GM13977 (cell line): ENCODE results near the gene BEST1.
"Not testable (repeated sequence)": the region's sequence is repeated elsewhere in the genome, so short reads cannot be mapped to it uniquely, and the experiment has no call there.

Experiments used
- DNase-seq: peaks from one replicate; pipeline ENCODE4 v3.0.0; 2012; ENCODE audit warnings: low spot score
- in situ Hi-C: fragments of 300-500 bp; cut with MboI; formaldehyde crosslinking; loops from one replicate; pipeline ENCODE4 v1.12.0; 2022; ENCODE audit warnings: low sequenced_read_pairs, low pct_unique_long_range_greater_than_20kb, mixed read lengths, inconsistent platforms; ENCODE audit not compliant: unreplicated experiment
- TF ChIP-seq, protein P1 (sequence below): IDR thresholded peaks from 2 replicates; pipeline ENCODE4 v1.5.1; 2012; ENCODE audit warnings: mild to moderate bottlenecking, control low read depth; ENCODE audit not compliant: insufficient read depth; ENCODE audit errors: extremely low read depth, missing control alignments

BEST1 gene

DNA sequence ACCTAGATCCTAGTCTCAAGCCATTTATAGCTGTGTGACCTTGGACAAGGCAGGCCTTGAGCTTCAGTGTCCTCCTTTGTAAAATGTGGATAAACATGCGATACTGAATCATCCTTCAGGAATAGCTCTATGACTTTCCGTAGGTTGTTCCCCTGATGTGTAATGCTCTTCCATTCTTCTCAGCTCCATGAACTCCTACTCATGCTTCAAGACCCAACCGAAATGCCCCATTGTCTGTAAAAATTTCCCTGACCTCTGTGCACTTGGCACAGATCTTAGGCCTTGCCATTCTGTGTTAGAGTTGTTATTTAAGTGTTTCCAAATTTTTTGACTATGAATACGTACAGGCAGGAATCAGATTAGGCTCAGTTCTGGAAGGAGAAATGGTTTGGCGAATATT lies 3.3 kb upstream of the BEST1 start:
- TF ChIP-seq, protein P1, sequence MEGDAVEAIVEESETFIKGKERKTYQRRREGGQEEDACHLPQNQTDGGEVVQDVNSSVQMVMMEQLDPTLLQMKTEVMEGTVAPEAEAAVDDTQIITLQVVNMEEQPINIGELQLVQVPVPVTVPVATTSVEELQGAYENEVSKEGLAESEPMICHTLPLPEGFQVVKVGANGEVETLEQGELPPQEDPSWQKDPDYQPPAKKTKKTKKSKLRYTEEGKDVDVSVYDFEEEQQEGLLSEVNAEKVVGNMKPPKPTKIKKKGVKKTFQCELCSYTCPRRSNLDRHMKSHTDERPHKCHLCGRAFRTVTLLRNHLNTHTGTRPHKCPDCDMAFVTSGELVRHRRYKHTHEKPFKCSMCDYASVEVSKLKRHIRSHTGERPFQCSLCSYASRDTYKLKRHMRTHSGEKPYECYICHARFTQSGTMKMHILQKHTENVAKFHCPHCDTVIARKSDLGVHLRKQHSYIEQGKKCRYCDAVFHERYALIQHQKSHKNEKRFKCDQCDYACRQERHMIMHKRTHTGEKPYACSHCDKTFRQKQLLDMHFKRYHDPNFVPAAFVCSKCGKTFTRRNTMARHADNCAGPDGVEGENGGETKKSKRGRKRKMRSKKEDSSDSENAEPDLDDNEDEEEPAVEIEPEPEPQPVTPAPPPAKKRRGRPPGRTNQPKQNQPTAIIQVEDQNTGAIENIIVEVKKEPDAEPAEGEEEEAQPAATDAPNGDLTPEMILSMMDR, result no peak
- in situ Hi-C loops, result no loop called here
- no peak for DNase-seq

DNA sequence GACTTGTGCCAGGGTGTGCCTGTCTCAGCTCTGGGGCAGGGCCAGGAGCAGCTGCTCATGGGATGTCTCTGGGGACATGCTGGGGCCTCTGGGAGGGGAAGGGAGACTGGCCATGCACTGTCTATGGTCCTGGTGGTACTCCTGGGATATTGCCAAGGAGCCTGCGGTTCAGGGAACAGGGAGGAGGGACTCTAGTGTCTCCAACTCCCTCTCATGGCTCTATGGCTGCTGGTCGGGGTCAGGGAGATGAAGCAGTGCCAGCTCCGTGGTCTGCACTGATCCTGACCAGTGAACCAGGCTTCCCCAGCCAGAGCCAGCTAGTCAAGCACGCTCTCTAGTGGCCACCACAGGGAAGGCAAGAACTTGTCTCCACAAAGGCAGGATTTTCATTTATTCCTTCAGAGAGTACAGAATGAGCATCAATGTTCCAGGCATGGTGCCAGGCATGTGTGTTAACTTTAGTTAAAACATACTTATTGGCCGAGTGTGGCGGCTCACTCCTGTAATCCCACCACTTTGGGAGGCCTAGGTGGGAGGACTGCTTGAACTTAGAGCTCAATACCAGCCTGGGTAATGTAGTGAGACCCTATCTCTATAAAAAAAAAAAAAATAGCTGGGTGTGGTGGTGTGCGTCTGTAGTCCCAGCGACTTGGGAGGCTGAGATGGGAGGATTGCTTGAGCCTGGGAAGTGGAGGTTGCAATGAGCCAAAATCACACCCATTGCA lies 2.5 kb upstream of the BEST1 start:
- TF ChIP-seq, protein P1, result peak; percentile 98
- peak; percentile 88 for DNase-seq
- in situ Hi-C loops, result no loop called here

DNA sequence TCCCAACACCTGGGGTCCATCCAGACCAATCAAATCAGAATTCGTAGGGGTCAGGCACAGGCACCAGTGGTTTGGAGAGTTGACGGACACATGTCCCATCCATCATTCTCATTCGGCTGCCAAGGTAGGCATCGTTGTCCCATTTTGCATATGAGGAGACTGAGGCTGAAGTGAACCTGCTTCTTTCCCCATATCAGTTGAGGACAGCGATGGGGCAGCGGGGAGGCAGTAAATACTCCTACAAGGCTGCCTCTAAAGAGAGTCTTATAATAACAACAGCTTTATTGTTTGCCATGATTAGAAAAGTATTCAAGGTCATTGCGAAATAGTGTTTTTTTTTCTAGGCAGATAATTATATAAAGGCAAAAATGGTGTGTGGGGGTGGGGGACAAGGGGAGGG lies 1.6 kb upstream of the BEST1 start:
- TF ChIP-seq, protein P1, result no peak
- in situ Hi-C loops, result no loop called here
- DNase-seq, result no peak

DNA sequence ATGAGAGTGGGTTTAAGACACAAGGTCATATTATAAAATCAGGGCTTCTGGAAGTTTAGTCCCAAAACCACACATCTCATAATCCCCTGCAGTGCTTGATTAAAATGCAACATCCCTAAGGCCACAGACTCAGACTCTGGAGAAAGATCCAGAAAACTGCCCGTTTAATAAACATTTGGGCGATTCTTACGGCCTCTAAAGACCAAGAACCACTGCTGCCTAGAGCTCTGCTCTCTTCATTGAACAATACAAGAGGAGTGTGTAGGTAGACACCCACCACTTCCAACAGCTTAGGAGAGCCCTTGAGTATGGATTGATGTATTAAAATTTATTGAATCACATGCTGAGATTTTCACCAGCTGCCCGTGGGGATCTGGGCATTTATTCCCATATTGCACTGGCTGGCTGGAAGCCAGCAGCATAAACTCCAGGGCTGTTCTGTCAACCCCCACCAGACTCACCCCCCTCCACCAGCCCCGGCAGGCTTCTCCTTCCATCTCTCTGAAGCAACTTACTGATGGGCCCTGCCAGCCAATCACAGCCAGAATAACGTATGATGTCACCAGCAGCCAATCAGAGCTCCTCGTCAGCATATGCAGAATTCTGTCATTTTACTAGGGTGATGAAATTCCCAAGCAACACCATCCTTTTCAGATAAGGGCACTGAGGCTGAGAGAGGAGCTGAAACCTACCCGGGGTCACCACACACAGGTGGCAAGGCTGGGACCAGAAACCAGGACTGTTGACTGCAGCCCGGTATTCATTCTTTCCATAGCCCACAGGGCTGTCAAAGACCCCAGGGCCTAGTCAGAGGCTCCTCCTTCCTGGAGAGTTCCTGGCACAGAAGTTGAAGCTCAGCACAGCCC lies 749 bp upstream of the BEST1 start:
- in situ Hi-C loops, result no loop called here
- TF ChIP-seq, protein P1, result no peak
- no peak for DNase-seq

DNA sequence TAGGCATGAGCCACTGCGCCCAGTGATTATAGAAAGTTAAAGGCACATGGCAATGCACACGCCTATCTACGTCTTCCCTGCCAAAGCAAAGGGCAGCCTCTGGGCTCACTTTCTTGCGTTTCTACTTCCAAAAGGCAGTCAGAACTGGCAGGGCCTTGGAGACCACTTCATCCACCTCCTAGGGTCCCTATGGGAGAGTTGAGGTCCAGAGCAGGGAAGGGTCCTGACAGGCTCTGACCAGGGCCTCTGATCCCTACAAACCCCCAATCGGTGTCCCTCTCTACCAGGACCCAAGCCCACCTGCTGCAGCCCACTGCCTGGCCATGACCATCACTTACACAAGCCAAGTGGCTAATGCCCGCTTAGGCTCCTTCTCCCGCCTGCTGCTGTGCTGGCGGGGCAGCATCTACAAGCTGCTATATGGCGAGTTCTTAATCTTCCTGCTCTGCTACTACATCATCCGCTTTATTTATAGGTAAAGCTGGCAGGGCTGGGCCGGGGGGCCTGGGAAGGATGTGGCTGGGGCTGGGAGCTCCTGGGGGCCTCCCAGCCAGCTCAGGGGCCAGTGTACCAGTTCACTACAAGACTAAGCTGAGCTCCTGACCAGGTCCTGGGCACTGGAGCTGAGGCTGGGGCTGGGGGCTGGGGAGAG lies 1.5 kb downstream of the BEST1 start:
- TF ChIP-seq, protein P1, result no peak
- in situ Hi-C loops, result no loop called here
- no peak for DNase-seq

DNA sequence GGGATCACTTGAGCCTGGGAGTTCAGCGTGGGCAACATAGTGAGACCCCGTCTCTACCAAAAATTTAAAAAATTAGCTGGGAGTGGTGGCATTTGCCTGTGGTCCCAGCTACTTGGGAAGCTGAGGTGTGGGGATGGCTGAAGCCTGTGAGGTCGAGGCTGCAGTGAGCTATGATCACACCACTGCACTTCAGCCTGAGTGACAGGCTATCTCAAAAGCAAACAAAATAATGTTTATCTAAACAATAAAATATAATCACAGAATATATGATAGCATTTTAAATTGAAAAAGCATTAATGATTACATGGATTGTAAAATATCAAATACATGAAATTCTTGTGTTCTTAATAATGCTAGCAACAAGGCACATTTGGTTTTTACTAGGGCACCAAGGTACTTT lies 2.7 kb downstream of the BEST1 start:
- in situ Hi-C loops, result no loop called here
- DNase-seq, result no peak

DNA sequence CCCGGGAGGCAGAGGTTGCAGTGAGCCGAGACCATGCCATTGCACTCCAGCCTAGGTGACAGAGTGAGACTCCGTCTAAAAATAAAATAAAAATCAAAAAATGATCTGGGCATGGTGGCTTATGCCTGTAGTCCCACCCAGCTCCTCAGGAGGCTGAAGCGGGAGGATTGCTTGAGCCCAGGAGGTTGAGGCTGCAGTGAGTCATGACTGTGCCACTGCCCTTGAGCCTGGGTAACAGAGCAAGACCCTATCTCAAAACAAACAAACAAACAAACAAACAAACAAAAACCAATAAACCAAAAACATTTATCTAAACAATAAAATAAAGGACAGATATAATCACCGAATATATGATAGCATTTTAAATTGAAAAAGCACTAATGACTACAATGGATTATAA lies 3.5 kb downstream of the BEST1 start:
- in situ Hi-C loops, result not testable (repeated sequence)

More for the DNA sequence above, 2.7 kb downstream of the BEST1 start:
- TF ChIP-seq, protein P1, result no peak

More for the DNA sequence above, 3.5 kb downstream of the BEST1 start:
- not testable (repeated sequence) for DNase-seq
